Neural crest cell (in vitro differentiated cells): ENCODE data around the gene FKBP9. TPM values are rescaled to one million over a fixed set of nuclear protein-coding genes. Genes with fewer than 3 reads are reported as not detected.

ENCODE experiments used
- DNase-seq: peaks from one replicate; pipeline ENCODE4 v3.0.0; 2021; ENCODE audit warnings: low read depth, mixed read lengths, low spot score
- H3K27ac Mint-ChIP-seq: one replicate; pipeline ENCODE4 v1.8.0; 2021; ENCODE audit warnings: mild to moderate bottlenecking, mixed read lengths; ENCODE audit not compliant: unreplicated experiment
- H3K27me3 Mint-ChIP-seq: 2 replicates; pipeline ENCODE4 v1.8.0; 2021; ENCODE audit warnings: low read depth, mild to moderate bottlenecking, mixed read lengths
- H3K36me3 Mint-ChIP-seq: 2 replicates; pipeline ENCODE4 v1.8.0; 2021; ENCODE audit warnings: low read depth, mild to moderate bottlenecking, mixed read lengths
- H3K4me1 Mint-ChIP-seq: 2 replicates; pipeline ENCODE4 v1.8.0; 2021; ENCODE audit warnings: mixed read lengths
- H3K4me3 Mint-ChIP-seq: one replicate; pipeline ENCODE4 v1.8.0; 2021; ENCODE audit warnings: mild to moderate bottlenecking, mixed read lengths
- H3K9me3 Mint-ChIP-seq: 2 replicates; pipeline ENCODE4 v1.8.0; 2021; ENCODE audit warnings: mixed read lengths
- total RNA-seq: library from RNA; stranded (reverse); gene quantifications from 2 replicates; pipeline ENCODE4 v1.2.1, GENCODE V29; 2021
- TF ChIP-seq, protein P1 (sequence below): fragments of 200-600 bp; sonication (generic); conservative IDR thresholded peaks from 2 replicates; pipeline ENCODE4 v1.5.0; 2021; ENCODE audit warnings: antibody characterized with exemption, mild to moderate bottlenecking

The FKBP9 gene
- total RNA-seq, 1 donor from 2014 or later = 85.6 TPM

DNA sequence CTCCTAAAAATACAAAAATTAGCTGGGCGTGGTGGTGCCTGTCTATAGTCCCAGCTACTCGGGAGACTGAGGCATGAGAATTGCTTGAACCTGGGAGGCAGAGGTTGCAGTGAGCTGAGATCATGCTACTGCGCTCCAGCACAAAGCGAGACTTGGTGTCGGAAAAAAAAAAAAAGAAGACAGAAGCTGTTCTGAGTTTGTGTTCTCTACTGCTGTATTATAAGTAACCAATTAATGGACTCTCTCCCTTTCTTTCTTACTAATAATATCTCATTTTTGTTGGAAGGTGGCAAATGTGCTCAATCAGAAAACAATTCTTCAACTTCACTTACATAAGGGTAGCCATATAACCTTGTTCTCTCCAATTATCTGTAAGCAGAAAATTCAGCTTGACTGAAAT is 97.9 kb downstream of the FKBP9 start:
- Mint-ChIP-seq H3K9me3 (no peaks in the 10 kb centered on the region), H3K36me3 (peaks cover 3% of the 10 kb centered on the region), H3K4me3 (no peak overlapping the region), H3K27me3 (no peaks in the 10 kb centered on the region), H3K27ac (no peak overlapping the region), H3K4me1 (peaks cover 24% of the 10 kb centered on the region)
- no peak for DNase-seq
- TF ChIP-seq, protein P1, sequence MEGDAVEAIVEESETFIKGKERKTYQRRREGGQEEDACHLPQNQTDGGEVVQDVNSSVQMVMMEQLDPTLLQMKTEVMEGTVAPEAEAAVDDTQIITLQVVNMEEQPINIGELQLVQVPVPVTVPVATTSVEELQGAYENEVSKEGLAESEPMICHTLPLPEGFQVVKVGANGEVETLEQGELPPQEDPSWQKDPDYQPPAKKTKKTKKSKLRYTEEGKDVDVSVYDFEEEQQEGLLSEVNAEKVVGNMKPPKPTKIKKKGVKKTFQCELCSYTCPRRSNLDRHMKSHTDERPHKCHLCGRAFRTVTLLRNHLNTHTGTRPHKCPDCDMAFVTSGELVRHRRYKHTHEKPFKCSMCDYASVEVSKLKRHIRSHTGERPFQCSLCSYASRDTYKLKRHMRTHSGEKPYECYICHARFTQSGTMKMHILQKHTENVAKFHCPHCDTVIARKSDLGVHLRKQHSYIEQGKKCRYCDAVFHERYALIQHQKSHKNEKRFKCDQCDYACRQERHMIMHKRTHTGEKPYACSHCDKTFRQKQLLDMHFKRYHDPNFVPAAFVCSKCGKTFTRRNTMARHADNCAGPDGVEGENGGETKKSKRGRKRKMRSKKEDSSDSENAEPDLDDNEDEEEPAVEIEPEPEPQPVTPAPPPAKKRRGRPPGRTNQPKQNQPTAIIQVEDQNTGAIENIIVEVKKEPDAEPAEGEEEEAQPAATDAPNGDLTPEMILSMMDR = no peak

Other genes starting within 250 kb of the FKBP9 start
- 40.9 and 41.3 TPM in 2 replicates for gene KBTBD2, start 65.7 kb upstream of the FKBP9 start, total RNA-seq
- gene NT5C3A, start 105.3 kb downstream of the FKBP9 start, total RNA-seq = 30.8 and 35.5 TPM in 2 replicates
- gene RP9, start 152.0 kb downstream of the FKBP9 start, total RNA-seq = 27.5 and 32.7 TPM in 2 replicates
- 13.9 and 16.2 TPM in 2 replicates for gene BBS9, start 172.1 kb downstream of the FKBP9 start, total RNA-seq